HEK293 (cell line): Measurements from ENCODE around the gene METTL23.

Experiments used
- CTCF ChIA-PET: fragments of 350-600 bp; formaldehyde crosslinking; extraction: SDS; loops from one replicate; lab custom pipeline; 2021; ENCODE audit warnings: antibody characterized with exemption; lab: Yijun Ruan, JAX
- POLR2A ChIA-PET: fragments of 300-600 bp; formaldehyde crosslinking; extraction: SDS; loops from one replicate; lab custom pipeline; 2020; ENCODE audit warnings: antibody characterized with exemption, inconsistent platforms; lab: Yijun Ruan, JAX
- H3K27ac ChIP-seq: fragments of 200-500 bp; sonication (Bioruptor generic); 2 replicates; pipeline ENCODE4 v1.5.1; 2014; ENCODE audit warnings: low read depth, low read length, control low read depth, inconsistent platforms; ENCODE audit errors: extremely low read depth
- H3K36me3 ChIP-seq, 2 experiments: fragments of 200-500 bp in 1 of 2; sonication (Bioruptor generic) in 1 of 2; 1 replicate in 1 of 2; 2 replicates in 1 of 2; pipeline ENCODE4 v1.5.1; 2014 to 2017; ENCODE audit warnings: inconsistent platforms in 2 of 2, low read length in 2 of 2; ENCODE audit not compliant: control insufficient read depth in 2 of 2, insufficient read depth in 1 of 2
- H3K4me1 ChIP-seq: fragments of 200-500 bp; sonication (Bioruptor generic); 2 replicates; pipeline ENCODE4 v1.5.1; 2014; ENCODE audit warnings: mild to moderate bottlenecking, low read length, inconsistent platforms; ENCODE audit not compliant: control insufficient read depth, insufficient read depth
- H3K4me3 ChIP-seq: 2 replicates; pipeline ENCODE4 v1.5.1; 2011; ENCODE audit warnings: low read depth, mild to moderate bottlenecking, control low read depth, low read length, moderate library complexity
- H3K9me3 ChIP-seq: fragments of 200-500 bp; sonication (Bioruptor generic); 2 replicates; pipeline ENCODE4 v1.5.1; 2014; ENCODE audit warnings: low read depth, low read length, inconsistent platforms; ENCODE audit not compliant: control insufficient read depth, insufficient read depth
- GLI4 ChIP-seq: fragments of 450-650 bp; formaldehyde crosslinking; IDR thresholded peaks from 2 replicates; pipeline ENCODE4 v1.5.1; 2016; ENCODE audit warnings: missing biosample characterization, missing genetic modification characterization
- SCRT1 ChIP-seq: fragments of 450-650 bp; formaldehyde crosslinking; IDR thresholded peaks from 2 replicates; pipeline ENCODE4 v1.5.1; 2016; ENCODE audit warnings: missing biosample characterization, missing genetic modification characterization, borderline replicate concordance
- TCF7L2 ChIP-seq: IDR thresholded peaks from 2 replicates; pipeline ENCODE4 v1.6.1; 2011; ENCODE audit warnings: low read depth, mild to moderate bottlenecking, inconsistent platforms, low read length, moderate library complexity, borderline replicate concordance
- ZNF155 ChIP-seq: fragments of 450-650 bp; formaldehyde crosslinking; IDR thresholded peaks from 2 replicates; pipeline ENCODE4 v1.5.1; 2016; ENCODE audit warnings: missing biosample characterization, missing genetic modification characterization
- ZNF324 ChIP-seq: fragments of 450-650 bp; formaldehyde crosslinking; IDR thresholded peaks from 2 replicates; pipeline ENCODE4 v1.5.1; 2016; ENCODE audit warnings: missing biosample characterization, missing genetic modification characterization
- ZNF530 ChIP-seq: fragments of 450-650 bp; formaldehyde crosslinking; IDR thresholded peaks from 2 replicates; pipeline ENCODE4 v1.5.1; 2016; ENCODE audit warnings: low read depth, missing biosample characterization, missing genetic modification characterization
- ZNF670 ChIP-seq: fragments of 450-650 bp; formaldehyde crosslinking; IDR thresholded peaks from 2 replicates; pipeline ENCODE4 v1.5.1; 2016; ENCODE audit warnings: missing biosample characterization, missing genetic modification characterization, low read depth
- ZNF768 ChIP-seq: fragments of 450-650 bp; formaldehyde crosslinking; IDR thresholded peaks from 2 replicates; pipeline ENCODE4 v1.5.1; 2018; ENCODE audit warnings: missing biosample characterization, mild to moderate bottlenecking, missing genetic modification characterization
- ZNF785 ChIP-seq: fragments of 450-650 bp; formaldehyde crosslinking; IDR thresholded peaks from 2 replicates; pipeline ENCODE4 v1.5.1; 2016; ENCODE audit warnings: missing biosample characterization, missing genetic modification characterization
- TF ChIP-seq, protein P1 (sequence below): fragments of 450-650 bp; formaldehyde crosslinking; IDR thresholded peaks from 2 replicates; pipeline ENCODE4 v1.5.1; 2016; ENCODE audit warnings: missing biosample characterization, missing genetic modification characterization
- TF ChIP-seq, protein P2 (sequence below): fragments of 450-650 bp; formaldehyde crosslinking; IDR thresholded peaks from 2 replicates; pipeline ENCODE4 v1.5.1; 2017; ENCODE audit warnings: missing biosample characterization, missing genetic modification characterization
- TF ChIP-seq, protein P3 (sequence below): fragments of 450-650 bp; formaldehyde crosslinking; IDR thresholded peaks from 2 replicates; pipeline ENCODE4 v1.5.1; 2016; ENCODE audit warnings: missing biosample characterization, missing genetic modification characterization

Gene METTL23

DNA sequence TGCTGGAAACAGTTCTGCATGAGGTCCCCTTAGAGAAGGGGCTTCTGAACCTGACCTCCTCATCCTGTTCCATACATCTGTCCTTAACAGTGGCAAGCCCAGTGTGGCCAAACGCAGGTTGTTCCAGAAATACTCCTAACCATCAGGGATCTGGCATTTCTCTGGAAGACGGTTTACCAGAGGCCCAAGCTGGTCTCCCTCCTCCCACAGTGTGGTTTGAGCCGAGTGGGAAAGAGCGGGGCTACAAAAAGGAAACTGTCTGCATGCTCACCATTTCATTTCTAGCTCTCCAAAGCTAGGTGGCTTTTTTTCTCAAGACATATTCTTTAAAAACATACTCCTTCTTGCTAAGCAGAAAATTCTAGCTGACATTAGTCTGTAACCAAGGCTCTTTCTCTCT is 21.8 kb upstream of the METTL23 start:
- Histone ChIP-seq H3K4me3 (no peak overlapping the region), H3K27ac (no peak overlapping the region), H3K36me3 (peaks cover 0 to 18% of the 10 kb centered on the region in 2 experiments; a peak in 2 of 3 replicates), H3K4me1 (peaks cover 35% of the 10 kb centered on the region), H3K9me3 (no peaks in the 10 kb centered on the region)
- ChIA-PET POLR2A (interaction anchor here (0.7 to 1.3 kb wide), 3 partner anchors 9 to 15 kb away, joined by 3 to 8 read pairs (median 3); no protein-coding TSS in a partner anchor), CTCF (interaction anchor here (0.6 to 5.1 kb wide), 5 partner anchors 9 to 183 kb away, joined by 3 to 38 read pairs (median 3); no protein-coding TSS in a partner anchor)
- TF ChIP-seq, protein P1, sequence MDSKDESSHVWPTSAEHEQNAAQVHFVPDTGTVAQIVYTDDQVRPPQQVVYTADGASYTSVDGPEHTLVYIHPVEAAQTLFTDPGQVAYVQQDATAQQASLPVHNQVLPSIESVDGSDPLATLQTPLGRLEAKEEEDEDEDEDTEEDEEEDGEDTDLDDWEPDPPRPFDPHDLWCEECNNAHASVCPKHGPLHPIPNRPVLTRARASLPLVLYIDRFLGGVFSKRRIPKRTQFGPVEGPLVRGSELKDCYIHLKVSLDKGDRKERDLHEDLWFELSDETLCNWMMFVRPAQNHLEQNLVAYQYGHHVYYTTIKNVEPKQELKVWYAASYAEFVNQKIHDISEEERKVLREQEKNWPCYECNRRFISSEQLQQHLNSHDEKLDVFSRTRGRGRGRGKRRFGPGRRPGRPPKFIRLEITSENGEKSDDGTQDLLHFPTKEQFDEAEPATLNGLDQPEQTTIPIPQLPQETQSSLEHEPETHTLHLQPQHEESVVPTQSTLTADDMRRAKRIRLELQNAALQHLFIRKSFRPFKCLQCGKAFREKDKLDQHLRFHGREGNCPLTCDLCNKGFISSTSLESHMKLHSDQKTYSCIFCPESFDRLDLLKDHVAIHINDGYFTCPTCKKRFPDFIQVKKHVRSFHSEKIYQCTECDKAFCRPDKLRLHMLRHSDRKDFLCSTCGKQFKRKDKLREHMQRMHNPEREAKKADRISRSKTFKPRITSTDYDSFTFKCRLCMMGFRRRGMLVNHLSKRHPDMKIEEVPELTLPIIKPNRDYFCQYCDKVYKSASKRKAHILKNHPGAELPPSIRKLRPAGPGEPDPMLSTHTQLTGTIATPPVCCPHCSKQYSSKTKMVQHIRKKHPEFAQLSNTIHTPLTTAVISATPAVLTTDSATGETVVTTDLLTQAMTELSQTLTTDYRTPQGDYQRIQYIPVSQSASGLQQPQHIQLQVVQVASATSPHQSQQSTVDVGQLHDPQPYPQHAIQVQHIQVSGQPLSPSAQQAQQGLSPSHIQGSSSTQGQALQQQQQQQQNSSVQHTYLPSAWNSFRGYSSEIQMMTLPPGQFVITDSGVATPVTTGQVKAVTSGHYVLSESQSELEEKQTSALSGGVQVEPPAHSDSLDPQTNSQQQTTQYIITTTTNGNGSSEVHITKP (tag by site-specific recombination), result 0 out of 2 replicates have a peak, but pooled peaks have one; percentile 34
- no peak for TF ChIP-seq ZNF530 (tag by site-specific recombination)

DNA sequence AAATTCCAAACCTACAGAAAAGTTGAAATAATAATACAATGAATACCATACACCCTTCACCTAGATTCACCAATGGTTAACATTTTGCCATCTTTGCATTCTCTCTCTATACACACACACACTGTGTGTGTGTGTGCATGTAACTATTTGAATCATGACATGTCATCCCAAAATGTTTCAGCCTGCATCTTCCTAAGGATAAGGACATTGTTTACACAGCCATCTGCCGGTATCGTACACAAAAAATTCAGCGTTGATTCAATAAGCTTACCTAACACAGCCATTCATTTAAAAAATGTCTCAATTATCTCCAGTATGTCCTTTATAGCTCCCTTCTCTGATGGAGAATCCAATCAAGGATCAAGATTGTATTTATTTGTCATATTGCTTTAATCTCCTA is 19.8 kb upstream of the METTL23 start:
- peaks cover 0 to 18% of the 10 kb centered on the region in 2 experiments; a peak in 2 of 3 replicates for H3K36me3 ChIP-seq
- H3K4me3 ChIP-seq, result no peak overlapping the region
- H3K27ac ChIP-seq, result no peak overlapping the region
- peaks cover 26% of the 10 kb centered on the region for H3K4me1 ChIP-seq
- no peaks in the 10 kb centered on the region for H3K9me3 ChIP-seq
- ChIA-PET POLR2A (interaction anchor here (1.1 kb wide), 1 partner anchor 18 kb away, joined by 3 read pairs; no protein-coding TSS in a partner anchor), CTCF (interaction anchor here (4.6 kb wide), 1 partner anchor 25 kb away, joined by 22 read pairs; no protein-coding TSS in a partner anchor)
- TF ChIP-seq ZNF768 (tag by site-specific recombination) (no peak), GLI4 (tag by site-specific recombination) (no peak), SCRT1 (tag by site-specific recombination) (no peak), ZNF785 (no peak), ZNF324 (tag by site-specific recombination) (no peak), TCF7L2 (no peak), ZNF155 (tag by site-specific recombination) (no peak), ZNF670 (no peak)
- TF ChIP-seq, protein P2, sequence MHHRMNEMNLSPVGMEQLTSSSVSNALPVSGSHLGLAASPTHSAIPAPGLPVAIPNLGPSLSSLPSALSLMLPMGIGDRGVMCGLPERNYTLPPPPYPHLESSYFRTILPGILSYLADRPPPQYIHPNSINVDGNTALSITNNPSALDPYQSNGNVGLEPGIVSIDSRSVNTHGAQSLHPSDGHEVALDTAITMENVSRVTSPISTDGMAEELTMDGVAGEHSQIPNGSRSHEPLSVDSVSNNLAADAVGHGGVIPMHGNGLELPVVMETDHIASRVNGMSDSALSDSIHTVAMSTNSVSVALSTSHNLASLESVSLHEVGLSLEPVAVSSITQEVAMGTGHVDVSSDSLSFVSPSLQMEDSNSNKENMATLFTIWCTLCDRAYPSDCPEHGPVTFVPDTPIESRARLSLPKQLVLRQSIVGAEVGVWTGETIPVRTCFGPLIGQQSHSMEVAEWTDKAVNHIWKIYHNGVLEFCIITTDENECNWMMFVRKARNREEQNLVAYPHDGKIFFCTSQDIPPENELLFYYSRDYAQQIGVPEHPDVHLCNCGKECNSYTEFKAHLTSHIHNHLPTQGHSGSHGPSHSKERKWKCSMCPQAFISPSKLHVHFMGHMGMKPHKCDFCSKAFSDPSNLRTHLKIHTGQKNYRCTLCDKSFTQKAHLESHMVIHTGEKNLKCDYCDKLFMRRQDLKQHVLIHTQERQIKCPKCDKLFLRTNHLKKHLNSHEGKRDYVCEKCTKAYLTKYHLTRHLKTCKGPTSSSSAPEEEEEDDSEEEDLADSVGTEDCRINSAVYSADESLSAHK (tag by site-specific recombination), result no peak
- TF ChIP-seq, protein P3, sequence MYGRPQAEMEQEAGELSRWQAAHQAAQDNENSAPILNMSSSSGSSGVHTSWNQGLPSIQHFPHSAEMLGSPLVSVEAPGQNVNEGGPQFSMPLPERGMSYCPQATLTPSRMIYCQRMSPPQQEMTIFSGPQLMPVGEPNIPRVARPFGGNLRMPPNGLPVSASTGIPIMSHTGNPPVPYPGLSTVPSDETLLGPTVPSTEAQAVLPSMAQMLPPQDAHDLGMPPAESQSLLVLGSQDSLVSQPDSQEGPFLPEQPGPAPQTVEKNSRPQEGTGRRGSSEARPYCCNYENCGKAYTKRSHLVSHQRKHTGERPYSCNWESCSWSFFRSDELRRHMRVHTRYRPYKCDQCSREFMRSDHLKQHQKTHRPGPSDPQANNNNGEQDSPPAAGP (tag by site-specific recombination), result no peak
